ENCODE data around the gene ARHGEF10L. TPM values are rescaled to one million over a fixed set of nuclear protein-coding genes. Genes with fewer than 3 reads are reported as not detected.

The ARHGEF10L gene
- total RNA-seq, 1 donor from 2014 or later, result 75.6 TPM

GRCh38 chr1:17637055-17637454, 97.6 kb downstream of the ARHGEF10L start:
- TF ChIP-seq POLR2A (IDR thresholded peaks at IDR 0.05) (no peak), CTCF (IDR thresholded peaks at IDR 0.05) (no peak), POLR2AphosphoS5 (IDR thresholded peaks at IDR 0.05; ENCODE audit: insufficient read depth in 1 of 2, low read depth in 1 of 2) (no peak)
- H3K4me3 ChIP-seq, result no peak overlapping the region
- H3K4me1 ChIP-seq, result no peaks in the 10 kb centered on the region
- intact Hi-C loops (cut with DNase I), result no loop called here
- no peak overlapping the region for H3K27ac ChIP-seq
- DNase-seq (ENCODE audit: extremely low spot score in 2 of 2), result no peak
- peaks cover 0 to 77% of the 10 kb centered on the region in 2 donors for H3K36me3 ChIP-seq
- H3K9me3 ChIP-seq, result no peaks in the 10 kb centered on the region
- no peaks in the 10 kb centered on the region for H3K27me3 ChIP-seq

- Histone ChIP-seq H3K27me3 (no peaks in the 10 kb centered on the region), H3K27ac (no peak overlapping the region), H3K4me1 (no peaks in the 10 kb centered on the region), H3K9me3 (no peaks in the 10 kb centered on the region), H3K36me3 (peaks cover 0 to 51% of the 10 kb centered on the region in 2 donors), H3K4me3 (no peak overlapping the region)
- TF ChIP-seq POLR2A (IDR thresholded peaks at IDR 0.05), result no peak
- TF ChIP-seq POLR2AphosphoS5 (IDR thresholded peaks at IDR 0.05; ENCODE audit: insufficient read depth in 1 of 2, low read depth in 1 of 2), result no peak
- TF ChIP-seq CTCF (IDR thresholded peaks at IDR 0.05), result no peak
- no peak for DNase-seq (ENCODE audit: extremely low spot score in 2 of 2)
- intact Hi-C loops (cut with DNase I), result no loop called here
Observed at GRCh38 chr1:17639703-17640340, 100.3 kb downstream of the ARHGEF10L start.

- Histone ChIP-seq H3K36me3 (peaks cover 0 to 45% of the 10 kb centered on the region in 2 donors), H3K4me3 (no peak overlapping the region), H3K9me3 (no peaks in the 10 kb centered on the region), H3K4me1 (no peaks in the 10 kb centered on the region), H3K27me3 (no peaks in the 10 kb centered on the region), H3K27ac (no peak overlapping the region)
- DNase-seq (ENCODE audit: extremely low spot score in 2 of 2), result no peak
- intact Hi-C loops (cut with DNase I), result no loop called here
- no peak for TF ChIP-seq POLR2AphosphoS5 (IDR thresholded peaks at IDR 0.05; ENCODE audit: insufficient read depth in 1 of 2, low read depth in 1 of 2)
- TF ChIP-seq CTCF (IDR thresholded peaks at IDR 0.05), result no peak
- TF ChIP-seq POLR2A (IDR thresholded peaks at IDR 0.05), result no peak
Observed at GRCh38 chr1:17640393-17640792, 100.9 kb downstream of the ARHGEF10L start.

GRCh38 chr1:17640975-17641374, 101.5 kb downstream of the ARHGEF10L start:
- no peaks in the 10 kb centered on the region for H3K9me3 ChIP-seq
- intact Hi-C loops (cut with DNase I), result no loop called here
- H3K27ac ChIP-seq, result no peak overlapping the region
- DNase-seq (ENCODE audit: extremely low spot score in 2 of 2), result no peak
- H3K27me3 ChIP-seq, result no peaks in the 10 kb centered on the region
- H3K4me3 ChIP-seq, result no peak overlapping the region
- H3K36me3 ChIP-seq, result peaks cover 0 to 39% of the 10 kb centered on the region in 2 donors
- TF ChIP-seq POLR2AphosphoS5 (IDR thresholded peaks at IDR 0.05; ENCODE audit: insufficient read depth in 1 of 2, low read depth in 1 of 2) (no peak), CTCF (IDR thresholded peaks at IDR 0.05) (no peak), POLR2A (IDR thresholded peaks at IDR 0.05) (no peak)
- no peaks in the 10 kb centered on the region for H3K4me1 ChIP-seq

- no peak for DNase-seq (ENCODE audit: extremely low spot score in 2 of 2)
- Histone ChIP-seq H3K9me3 (no peaks in the 10 kb centered on the region), H3K27ac (no peak overlapping the region), H3K4me3 (no peak overlapping the region), H3K4me1 (no peaks in the 10 kb centered on the region), H3K36me3 (peaks cover 0 to 29% of the 10 kb centered on the region in 2 donors), H3K27me3 (no peaks in the 10 kb centered on the region)
- intact Hi-C loops (cut with DNase I), result no loop called here
- TF ChIP-seq CTCF (IDR thresholded peaks at IDR 0.05) (no peak), POLR2A (IDR thresholded peaks at IDR 0.05) (no peak), POLR2AphosphoS5 (IDR thresholded peaks at IDR 0.05; ENCODE audit: insufficient read depth in 1 of 2, low read depth in 1 of 2) (no peak)
Observed at GRCh38 chr1:17642169-17642568, 102.7 kb downstream of the ARHGEF10L start.

Measured in vagina (tissue), 2 donors.